Measurements from ENCODE around the gene CDH22.

The CDH22 gene

GRCh38 chr20:46212252-46212651 is 96.0 kb downstream of the CDH22 start:
- DNase-seq = no peak

- no peak for DNase-seq
Observed at GRCh38 chr20:46211331-46211722, 97.0 kb downstream of the CDH22 start.

- no peak for DNase-seq
Observed at GRCh38 chr20:46210672-46211330, 97.5 kb downstream of the CDH22 start.

GRCh38 chr20:46209930-46210671 is 98.2 kb downstream of the CDH22 start:
- no peak for DNase-seq

GRCh38 chr20:46207793-46208192 is 100.5 kb downstream of the CDH22 start:
- no peak for DNase-seq

- DNase-seq = no peak
Observed at GRCh38 chr20:46206992-46207549, 101.2 kb downstream of the CDH22 start.

- DNase-seq = no peak
Observed at GRCh38 chr20:46206025-46206424, 102.3 kb downstream of the CDH22 start.

GRCh38 chr20:46205349-46205748 is 102.9 kb downstream of the CDH22 start:
- DNase-seq = no peak

GRCh38 chr20:46204594-46205186 is 103.6 kb downstream of the CDH22 start:
- DNase-seq = no peak

GRCh38 chr20:46203510-46203837 is 104.8 kb downstream of the CDH22 start:
- no peak for DNase-seq

GRCh38 chr20:46202766-46203509 is 105.4 kb downstream of the CDH22 start:
- no peak for DNase-seq

- no peak for DNase-seq
Observed at GRCh38 chr20:46200582-46201570, 107.4 kb downstream of the CDH22 start.

- no peak for DNase-seq
Observed at GRCh38 chr20:46199198-46199597, 109.1 kb downstream of the CDH22 start.

- no peak for DNase-seq
Observed at GRCh38 chr20:46196990-46197389, 111.3 kb downstream of the CDH22 start.

GRCh38 chr20:46195264-46196036 is 112.8 kb downstream of the CDH22 start:
- DNase-seq = no peak

GRCh38 chr20:46194409-46194808 is 113.9 kb downstream of the CDH22 start:
- DNase-seq = no peak

GRCh38 chr20:46192376-46192944 is 115.8 kb downstream of the CDH22 start:
- no peak for DNase-seq

GRCh38 chr20:46191611-46192010 is 116.7 kb downstream of the CDH22 start:
- DNase-seq = no peak

- DNase-seq = no peak
Observed at GRCh38 chr20:46191168-46191540, 117.1 kb downstream of the CDH22 start.

GRCh38 chr20:46190478-46191167 is 117.7 kb downstream of the CDH22 start:
- DNase-seq = no peak

All from NCI-H510A (cell line).